GM19351 (cell line): ENCODE data around the gene PLCD3.

Source experiments
- ATAC-seq: cut with Tn5 transposase; IDR thresholded peaks from one replicate; pipeline ENCODE4 v1.9.1; 2021; ENCODE audit warnings: mild to moderate bottlenecking, moderate library complexity; ENCODE audit not compliant: unreplicated experiment

The PLCD3 gene

DNA sequence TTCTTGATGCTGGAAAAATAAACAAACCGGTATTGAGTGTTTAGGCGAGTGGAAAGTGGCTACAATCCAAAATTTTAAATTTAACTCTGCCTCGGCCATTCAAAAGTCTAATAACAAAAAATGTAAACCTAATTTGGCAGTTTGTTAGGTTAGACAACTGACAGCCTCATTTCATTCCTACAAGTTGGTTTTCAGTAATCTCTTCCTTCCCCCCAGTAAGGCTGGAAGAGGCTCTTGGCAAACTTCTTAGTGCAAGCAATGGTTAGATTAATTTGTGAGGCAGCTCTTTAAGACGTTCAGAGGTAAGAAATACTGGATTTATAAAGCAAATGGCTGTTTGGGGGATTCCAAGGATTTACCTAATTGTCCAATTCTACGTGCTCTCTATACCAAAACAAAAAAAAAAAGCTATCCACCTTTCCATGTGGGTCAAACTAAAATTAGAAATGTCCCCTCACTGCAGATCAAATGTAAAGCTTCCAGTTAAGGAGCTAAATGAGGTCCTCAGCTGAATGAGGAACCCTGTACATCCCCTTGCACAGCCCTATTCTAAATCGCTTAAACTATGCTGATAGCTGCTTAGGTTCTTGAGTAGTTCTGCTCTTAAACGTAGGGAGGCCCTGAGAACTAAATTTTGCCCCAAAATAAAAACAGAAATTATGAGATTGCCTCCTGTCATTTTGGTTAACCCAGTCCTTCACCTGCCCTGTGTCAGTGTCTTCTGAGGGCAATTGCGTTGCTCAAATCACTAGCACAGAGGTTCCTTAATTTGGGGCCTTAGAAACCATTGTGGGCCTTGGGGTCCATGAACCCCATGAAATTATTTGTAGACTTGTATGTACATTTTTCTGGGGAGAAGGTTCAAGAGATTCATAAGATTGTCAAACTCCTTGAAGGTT, 18.8 kb upstream of the PLCD3 start:
- no peak for ATAC-seq

DNA sequence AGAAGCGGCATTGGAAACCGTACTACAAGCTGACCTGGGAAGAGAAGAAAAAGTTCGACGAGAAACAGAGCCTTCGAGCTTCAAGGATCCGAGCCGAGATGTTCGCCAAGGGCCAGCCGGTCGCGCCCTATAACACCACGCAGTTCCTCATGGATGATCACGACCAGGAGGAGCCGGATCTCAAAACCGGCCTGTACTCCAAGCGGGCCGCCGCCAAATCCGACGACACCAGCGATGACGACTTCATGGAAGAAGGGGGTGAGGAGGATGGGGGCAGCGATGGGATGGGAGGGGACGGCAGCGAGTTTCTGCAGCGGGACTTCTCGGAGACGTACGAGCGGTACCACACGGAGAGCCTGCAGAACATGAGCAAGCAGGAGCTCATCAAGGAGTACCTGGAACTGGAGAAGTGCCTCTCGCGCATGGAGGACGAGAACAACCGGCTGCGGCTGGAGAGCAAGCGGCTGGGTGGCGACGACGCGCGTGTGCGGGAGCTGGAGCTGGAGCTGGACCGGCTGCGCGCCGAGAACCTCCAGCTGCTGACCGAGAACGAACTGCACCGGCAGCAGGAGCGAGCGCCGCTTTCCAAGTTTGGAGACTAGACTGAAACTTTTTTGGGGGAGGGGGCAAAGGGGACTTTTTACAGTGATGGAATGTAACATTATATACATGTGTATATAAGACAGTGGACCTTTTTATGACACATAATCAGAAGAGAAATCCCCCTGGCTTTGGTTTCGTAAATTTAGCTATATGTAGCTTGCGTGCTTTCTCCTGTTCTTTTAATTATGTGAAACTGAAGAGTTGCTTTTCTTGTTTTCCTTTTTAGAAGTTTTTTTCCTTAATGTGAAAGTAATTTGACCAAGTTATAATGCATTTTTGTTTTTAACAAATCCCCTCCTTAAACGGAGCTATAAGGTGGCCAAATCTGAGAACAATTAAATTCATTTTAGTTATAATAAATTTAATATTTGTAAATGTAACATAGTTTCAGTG, 17.7 kb upstream of the PLCD3 start:
- no peak for ATAC-seq

GRCh38 chr17:45149037-45149668, 16.8 kb upstream of the PLCD3 start:
- no peak for ATAC-seq

- peak; percentile 59 for ATAC-seq
Measured at GRCh38 chr17:45148183-45149036, 16.1 kb upstream of the PLCD3 start, which contains the start of gene HEXIM1. Gene HEXIM1, plus strand, starts transcription at chr17:45148475. Its CDS starts 716 bp downstream, at chr17:45149191.

DNA sequence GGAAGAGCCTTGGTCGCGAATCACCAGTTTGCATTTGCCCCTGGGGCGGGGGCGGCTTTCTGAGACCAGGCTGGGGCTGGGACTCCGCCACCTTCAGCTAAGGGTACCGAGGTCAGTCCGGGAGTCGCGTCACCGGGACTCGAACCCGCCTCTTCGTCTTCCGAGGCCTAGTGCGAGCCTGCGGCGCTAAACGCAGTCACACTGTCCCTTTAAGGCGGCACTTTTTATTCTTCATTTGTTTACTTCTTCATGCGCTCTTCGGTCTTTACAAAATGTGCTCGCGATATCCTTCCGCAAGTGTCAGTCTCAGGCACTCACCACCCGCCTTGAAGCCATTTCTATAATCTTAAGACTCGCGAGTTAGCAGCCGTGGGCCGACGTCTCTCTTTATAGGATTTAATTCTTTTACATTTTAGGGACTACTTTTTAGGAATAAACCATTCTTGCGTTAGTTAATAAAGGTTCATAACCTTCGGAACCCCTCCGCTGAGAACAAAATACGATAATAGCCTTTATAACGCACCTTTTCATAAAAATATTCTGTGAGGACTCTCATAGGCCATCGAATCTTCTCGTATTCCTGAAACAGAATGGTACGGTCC, 15.4 kb upstream of the PLCD3 start:
- ATAC-seq = no peak

- no peak for ATAC-seq
Measured at GRCh38 chr17:45146890-45147580, 14.7 kb upstream of the PLCD3 start.

- ATAC-seq = no peak
Measured at GRCh38 chr17:45146592-45146889, 14.2 kb upstream of the PLCD3 start.

DNA sequence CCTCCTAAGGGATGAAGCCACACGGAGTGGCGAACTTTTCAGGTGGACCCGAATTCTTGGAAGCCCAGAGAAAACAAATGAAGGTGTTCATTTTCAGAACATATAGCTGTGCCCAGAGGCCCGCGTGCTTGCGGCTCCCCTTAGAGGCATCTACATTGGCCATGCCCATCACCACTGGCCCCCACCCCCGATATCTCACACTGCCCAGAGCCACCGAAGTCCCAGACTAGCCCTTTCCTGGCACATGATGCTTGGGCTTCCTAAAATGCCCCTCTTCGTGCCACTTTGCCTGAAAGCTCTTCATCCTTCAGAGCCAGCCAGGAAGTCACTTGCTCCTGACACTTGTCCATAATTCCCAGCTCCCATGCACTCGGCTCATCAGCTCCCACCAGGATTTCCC, 13.9 kb upstream of the PLCD3 start:
- ATAC-seq = no peak

DNA sequence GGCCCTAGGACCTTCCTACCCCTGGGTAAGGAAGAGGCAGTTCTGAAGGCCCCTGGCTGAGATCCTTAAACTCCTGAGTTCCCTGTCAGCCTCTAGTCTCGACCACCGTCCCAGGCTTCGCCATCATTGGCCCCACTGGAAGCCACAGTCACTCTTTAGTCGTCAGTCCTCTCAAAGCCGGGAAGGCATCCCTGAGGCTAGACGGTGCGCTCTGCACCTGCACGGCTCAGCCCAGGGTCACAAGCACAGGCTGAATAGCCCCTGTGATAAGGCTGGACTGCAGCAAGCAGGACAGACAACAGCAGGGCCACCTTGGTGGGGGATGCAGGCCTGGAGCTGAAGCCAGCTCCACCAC, 12.7 kb upstream of the PLCD3 start:
- no peak for ATAC-seq

DNA sequence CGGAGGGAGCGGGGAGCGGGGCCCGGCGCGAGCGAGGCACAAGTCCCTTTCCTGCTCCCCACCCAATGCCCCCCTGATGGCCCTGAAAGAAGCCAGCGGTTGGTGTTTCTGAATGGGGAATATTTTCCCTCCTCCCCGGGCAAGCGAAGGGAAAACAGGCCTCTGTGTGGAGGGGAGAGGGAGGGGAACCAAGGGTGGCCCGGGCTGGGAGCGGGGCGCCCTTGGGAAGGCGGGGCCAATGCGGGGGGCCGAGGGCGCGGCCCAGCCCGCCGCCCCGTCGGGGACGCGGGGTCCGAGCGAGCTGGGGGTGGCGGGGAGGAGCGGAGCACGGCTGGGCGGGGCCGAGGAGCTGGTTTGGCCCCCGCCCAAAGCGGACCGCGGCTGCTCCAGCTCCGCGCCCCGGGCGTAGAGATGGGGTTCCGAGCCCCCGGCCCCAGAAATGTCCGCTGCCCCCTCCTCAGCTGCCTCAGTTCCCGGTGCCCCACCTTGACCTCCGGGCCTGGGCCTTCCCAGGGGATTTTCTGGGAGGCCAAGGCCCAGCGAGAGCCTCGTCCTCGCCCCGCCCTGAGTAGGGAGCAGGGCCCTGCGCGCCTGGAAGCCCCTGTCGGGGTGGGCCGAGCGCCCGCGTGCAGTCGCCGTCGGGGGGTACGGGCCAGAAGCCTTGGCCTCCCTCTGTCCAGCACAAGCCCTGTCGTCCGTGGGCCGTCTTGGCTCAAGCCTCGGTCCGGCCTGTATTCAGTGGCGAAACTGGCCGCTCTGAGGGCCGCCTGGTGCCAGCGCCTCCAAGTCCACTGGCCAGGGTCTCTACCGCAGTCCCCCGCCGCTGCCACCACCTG, 12.1 kb upstream of the PLCD3 start:
- ATAC-seq = no peak

DNA sequence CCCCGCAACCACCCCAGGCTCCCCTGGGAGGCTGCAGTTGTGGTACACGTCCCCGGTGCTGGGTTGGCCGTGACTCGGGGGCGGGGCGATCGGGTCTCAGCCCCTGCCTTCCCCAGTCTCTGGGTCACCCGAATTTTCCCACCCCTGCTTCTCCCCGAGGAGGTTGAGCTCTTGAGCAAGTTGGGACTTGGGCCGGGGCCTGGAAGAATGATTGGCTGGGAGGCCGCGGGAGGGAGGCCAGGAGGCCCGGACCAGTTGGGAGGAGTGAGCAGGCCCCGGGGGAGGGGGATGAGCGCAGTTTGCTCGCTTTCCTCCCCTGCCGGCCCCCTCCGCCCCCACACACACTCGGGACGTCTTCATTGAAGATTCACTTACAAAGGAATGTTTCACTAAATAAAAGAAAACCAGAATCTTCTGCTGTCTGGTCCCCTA, 11.5 kb upstream of the PLCD3 start:
- no peak for ATAC-seq

- no peak for ATAC-seq
Measured at GRCh38 chr17:45143094-45143670, 10.9 kb upstream of the PLCD3 start.

DNA sequence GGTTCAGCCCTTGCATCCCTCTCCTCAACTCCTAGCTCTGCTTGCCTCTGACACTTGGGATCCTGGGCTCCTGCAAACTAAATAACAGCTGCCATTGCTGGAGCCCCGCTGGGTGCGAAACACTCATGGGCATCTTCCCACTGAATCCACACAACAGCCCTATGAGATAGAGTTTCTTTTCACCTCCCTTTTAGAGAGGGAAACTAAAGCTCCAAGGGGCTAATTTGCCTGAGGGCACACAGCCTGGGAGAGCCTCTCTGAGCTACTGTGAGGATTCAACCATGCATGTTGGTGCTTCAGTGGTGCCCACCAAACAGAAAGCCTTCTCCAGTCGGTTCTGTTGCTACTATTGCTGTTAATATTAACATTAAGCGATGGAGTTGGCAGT, 7.2 kb upstream of the PLCD3 start:
- ATAC-seq = no peak

GRCh38 chr17:45138911-45139532, 6.7 kb upstream of the PLCD3 start:
- no peak for ATAC-seq

DNA sequence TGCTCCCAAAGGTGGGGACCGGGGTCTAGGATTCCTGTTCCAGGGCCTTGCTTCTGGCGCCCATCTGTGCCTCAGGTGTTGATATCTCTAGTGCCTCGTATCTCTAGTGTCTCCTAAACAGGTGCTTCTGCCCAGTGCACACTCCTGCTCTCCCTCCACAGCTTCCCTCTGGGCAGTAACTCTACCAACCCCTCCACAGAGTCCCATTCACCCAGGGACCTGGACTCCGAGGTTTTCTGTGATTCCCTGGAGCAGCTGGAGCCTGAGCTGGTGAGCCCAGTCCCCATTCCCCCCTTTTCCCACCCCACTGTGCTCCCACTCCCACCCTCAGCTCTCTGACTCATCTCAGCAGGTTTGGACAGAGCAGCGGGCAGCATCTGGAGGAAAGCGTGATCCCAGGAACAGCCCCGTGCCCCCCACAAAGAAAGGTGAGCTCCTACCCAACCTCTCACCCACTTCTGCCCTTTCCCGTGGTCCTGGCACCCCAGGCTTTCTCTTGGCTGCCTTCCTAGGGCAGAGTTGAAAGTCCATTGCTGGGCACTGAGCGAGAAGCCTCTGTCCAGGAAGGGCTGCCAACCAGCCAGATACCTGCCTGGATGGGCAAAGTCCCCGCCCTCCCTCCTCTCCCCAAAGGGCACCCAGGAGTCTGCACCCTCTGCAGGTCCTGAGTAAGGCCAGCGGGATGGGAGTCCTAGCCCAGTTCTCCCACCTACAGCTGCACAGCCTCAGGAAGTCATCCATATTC, 5.4 kb upstream of the PLCD3 start:
- ATAC-seq = no peak

DNA sequence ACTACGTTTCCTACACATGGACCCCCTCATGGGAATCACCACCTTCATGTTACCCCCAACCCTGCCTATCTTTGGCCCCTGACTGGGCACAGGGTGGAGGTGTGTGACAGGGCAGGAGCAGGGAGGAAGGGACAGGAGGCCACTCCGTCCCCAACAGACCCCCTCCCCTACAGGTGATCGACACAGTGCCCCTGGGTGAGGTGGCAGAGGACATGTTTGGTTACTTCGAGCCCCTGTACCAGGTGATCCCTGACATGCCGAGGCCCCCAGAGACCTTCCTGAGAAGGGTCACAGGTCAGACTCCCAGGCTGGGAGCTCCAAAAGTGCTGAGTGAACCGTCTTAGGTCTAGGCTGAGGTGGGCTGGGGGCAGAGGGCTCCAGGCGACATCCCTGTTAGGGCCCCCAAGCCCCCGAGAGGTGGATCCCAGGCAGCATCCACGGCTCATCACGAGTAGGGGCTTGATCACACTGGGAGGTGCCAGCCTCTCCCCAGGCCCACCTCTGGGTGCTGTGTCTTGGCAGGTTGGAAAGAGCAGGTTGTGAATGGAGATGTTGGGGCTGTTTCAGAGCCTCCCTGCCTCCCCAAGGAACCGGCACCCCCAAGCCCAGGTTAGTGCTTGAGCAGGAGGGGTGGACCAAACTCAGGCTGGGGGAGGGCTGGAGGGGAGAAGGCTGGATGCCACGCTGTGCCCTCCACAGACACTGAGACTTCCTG, 4.7 kb upstream of the PLCD3 start:
- no peak for ATAC-seq
